CD14-positive monocyte (primary cell): ENCODE data around the gene SLC66A2. TPM values are rescaled to one million over a fixed set of nuclear protein-coding genes. Genes with fewer than 3 reads are reported as not detected.

ENCODE experiments used
- DNase-seq, 3 donors: peaks; one replicate each; pipeline ENCODE4 v3.0.0-alpha.2; 2011 to 2022
- H2AFZ ChIP-seq: 2 replicates; pipeline ENCODE4 v1.6.0; 2012; ENCODE audit warnings: mild to moderate bottlenecking, low read depth, low read length, inconsistent platforms; ENCODE audit not compliant: insufficient read depth, poor library complexity, severe bottlenecking
- H3K27ac ChIP-seq, 2 donors: 1 replicate in 1 of 2; 2 replicates in 1 of 2; pipeline ENCODE4 v1.5.1; 2012 to 2013; ENCODE audit warnings: low read length in 2 of 2, control low read depth in 1 of 2, inconsistent platforms in 1 of 2, low read depth in 1 of 2, mild to moderate bottlenecking in 1 of 2
- H3K27me3 ChIP-seq, 2 donors: one replicate each; pipeline versions ENCODE4 v1.6.0 to v1.6.1; 2011 to 2013; ENCODE audit warnings: low read length in 2 of 2; ENCODE audit not compliant: control insufficient read depth in 2 of 2, insufficient read depth in 2 of 2
- H3K36me3 ChIP-seq, 2 donors: replicated peaks in 1 of 2; 1 replicate in 1 of 2; 2 replicates in 1 of 2; pipeline versions ENCODE4 v1.5.1 to v1.6.1; 2012 to 2013; ENCODE audit warnings: low read length in 2 of 2, control low read depth in 1 of 2, inconsistent platforms in 1 of 2, mild to moderate bottlenecking in 1 of 2; ENCODE audit not compliant: insufficient read depth in 2 of 2, control insufficient read depth in 1 of 2
- H3K4me1 ChIP-seq, 2 donors: 1 replicate in 1 of 2; 2 replicates in 1 of 2; pipeline versions ENCODE4 v1.5.1 to v1.6.1; 2012 to 2013; ENCODE audit warnings: low read length in 2 of 2, control low read depth in 1 of 2, inconsistent platforms in 1 of 2, mild to moderate bottlenecking in 1 of 2, moderate library complexity in 1 of 2; ENCODE audit not compliant: insufficient read depth in 2 of 2, control insufficient read depth in 1 of 2
- H3K4me2 ChIP-seq: replicated peaks from 2 replicates; pipeline ENCODE3; 2012; ENCODE audit warnings: low read length, moderate library complexity, mild to moderate bottlenecking; ENCODE audit not compliant: poor library complexity, severe bottlenecking; ENCODE audit errors: extremely low read depth
- H3K4me3 ChIP-seq, 3 experiments: fragments of 200-600 bp in 1 of 3; sonication (generic) in 1 of 3; replicated peaks in 1 of 3; 1 replicate in 2 of 3; 2 replicates in 1 of 3; pipeline ENCODE4 v1.5.1; 2011 to 2013; ENCODE audit warnings: low read length in 3 of 3, mild to moderate bottlenecking in 3 of 3, control low read depth in 2 of 3, low read depth in 2 of 3, inconsistent platforms in 1 of 3, moderate library complexity in 1 of 3
- H3K79me2 ChIP-seq: 2 replicates; pipeline ENCODE4 v1.6.0; 2012; ENCODE audit warnings: mild to moderate bottlenecking, control low read depth, inconsistent platforms, low read length, moderate library complexity; ENCODE audit not compliant: insufficient read depth
- H3K9ac ChIP-seq: 2 replicates; pipeline ENCODE4 v1.6.0; 2017; ENCODE audit warnings: low read length, mild to moderate bottlenecking; ENCODE audit not compliant: insufficient read depth, poor library complexity, severe bottlenecking
- H3K9me3 ChIP-seq, 2 donors: replicated peaks in 1 of 2; 1 replicate in 1 of 2; 2 replicates in 1 of 2; pipeline versions ENCODE4 v1.5.1 to v1.6.1; 2012 to 2013; ENCODE audit warnings: low read length in 2 of 2, control low read depth in 1 of 2; ENCODE audit not compliant: control insufficient read depth in 1 of 2, insufficient read depth in 1 of 2
- H4K20me1 ChIP-seq: 2 replicates; pipeline ENCODE4 v1.6.0; 2012; ENCODE audit warnings: mild to moderate bottlenecking, low read length, control low read depth, moderate library complexity; ENCODE audit not compliant: insufficient read depth
- H3K27ac Mint-ChIP-seq, 7 donors: one replicate each; pipeline ENCODE4 v1.8.0; 2020; ENCODE audit warnings: mild to moderate bottlenecking in 7 of 7, mixed read lengths in 7 of 7, moderate library complexity in 6 of 7, inconsistent platforms in 2 of 7
- H3K27me3 Mint-ChIP-seq, 3 donors: one replicate each; pipeline ENCODE4 v1.8.0; 2021 to 2022; ENCODE audit warnings: low read depth in 3 of 3, mild to moderate bottlenecking in 3 of 3, mixed read lengths in 3 of 3, moderate library complexity in 3 of 3, inconsistent platforms in 1 of 3
- H3K36me3 Mint-ChIP-seq, 2 donors: one replicate each; pipeline ENCODE4 v1.8.0; 2020; ENCODE audit warnings: mixed read lengths in 2 of 2, inconsistent platforms in 1 of 2, mild to moderate bottlenecking in 1 of 2
- H3K4me1 Mint-ChIP-seq: one replicate; pipeline ENCODE4 v1.8.0; 2020; ENCODE audit warnings: mild to moderate bottlenecking, mixed read lengths
- H3K4me3 Mint-ChIP-seq, 2 donors: one replicate each; pipeline ENCODE4 v1.8.0; 2020; ENCODE audit warnings: mild to moderate bottlenecking in 2 of 2, mixed read lengths in 2 of 2, moderate library complexity in 1 of 2
- H3K9me3 Mint-ChIP-seq, 7 donors: one replicate each; pipeline ENCODE4 v1.8.0; 2020 to 2022; ENCODE audit warnings: mixed read lengths in 7 of 7, mild to moderate bottlenecking in 6 of 7, moderate library complexity in 6 of 7, inconsistent platforms in 2 of 7
- WGBS: methylation state at CpG from one replicate; pipeline ENCODE4 v1.1.5; 2013; ENCODE audit warnings: missing lambda C conversion rate; ENCODE audit not compliant: insufficient coverage; 5-methylcytosine and 5-hydroxymethylcytosine counted together
- intact Hi-C, 2 donors: fragments of 100-400 bp; cut with micrococcal nuclease; formaldehyde crosslinking; loops; one replicate each; pipeline versions ENCODE4 v1.15.0 to v1.15.1; 2023
- polyA plus RNA-seq, 3 donors: library from polyadenylated mRNA; depleted of rRNA in 1 of 3; unstranded in 2 of 3; stranded (reverse) in 1 of 3; fragments of 300-500 nt in 2 of 3; fragments of >200 nt in 1 of 3; fragmentation: Illumina TruSeq in 2 of 3; gene quantifications; 1 replicate in 2 of 3; 2 replicates in 1 of 3; pipeline ENCODE4 v1.2.3, GENCODE V29; 2012 to 2021
- TF ChIP-seq, protein P1 (sequence below): fragments of 200-600 bp; IDR thresholded peaks from one replicate; pipeline ENCODE4 v1.8.0; 2022; ENCODE audit warnings: antibody characterized with exemption, mild to moderate bottlenecking

The SLC66A2 gene
- polyA plus RNA-seq, 3 donors, result 26.8 to 42.6 (median 33.8) TPM

DNA sequence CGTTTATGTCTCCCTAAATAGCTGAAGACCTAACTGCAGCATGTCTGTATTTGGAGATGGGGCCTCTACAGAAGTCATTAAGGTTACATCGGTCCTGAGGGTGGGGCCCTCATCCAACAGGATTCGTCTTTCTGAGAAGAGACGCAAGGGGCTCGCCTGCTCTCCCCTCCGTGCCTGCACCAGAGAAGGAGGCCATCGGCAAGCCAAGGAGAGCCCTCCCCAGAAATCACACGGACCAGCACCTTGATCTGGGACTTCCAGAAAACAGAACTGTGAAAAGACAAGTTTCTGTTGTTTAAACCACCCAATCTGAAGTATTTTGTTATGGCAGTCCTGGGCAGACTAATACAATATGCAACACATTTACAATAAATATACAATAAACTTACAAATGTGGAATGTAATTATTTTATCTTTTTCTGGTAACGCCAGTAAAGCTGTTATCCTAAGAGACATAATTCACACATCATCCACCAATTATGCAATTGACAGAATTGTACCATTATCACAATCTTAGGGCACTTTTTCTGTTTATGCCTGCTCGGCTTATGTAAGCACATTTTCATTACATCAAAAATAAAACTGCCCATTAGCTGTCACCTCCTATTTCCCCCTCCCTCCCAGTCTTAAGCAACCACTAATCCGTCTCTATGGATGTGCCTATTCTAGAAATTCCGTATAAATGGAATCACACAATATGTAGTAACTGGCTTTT is 19.1 kb upstream of the SLC66A2 start:
- Histone ChIP-seq H3K4me3 (no peak overlapping the region), H3K36me3 (peaks cover 52 to 63% of the 10 kb centered on the region in 2 donors), H3K9me3 (no peaks in the 10 kb centered on the region), H4K20me1 (peaks cover 49% of the 10 kb centered on the region), H3K4me1 (peaks cover 2 to 3% of the 10 kb centered on the region in 2 donors), H3K4me2 (no peak overlapping the region), H3K9ac (no peak overlapping the region), H3K27ac (peak overlapping the region in 1 of 2 donors; percentile 12), H2AFZ (no peak overlapping the region), H3K27me3 (no peaks in the 10 kb centered on the region), H3K79me2 (peaks cover 28% of the 10 kb centered on the region)
- Mint-ChIP-seq H3K27me3 (no peaks in the 10 kb centered on the region), H3K9me3 (peaks cover 0 to 3% (median 0%) of the 10 kb centered on the region in 7 donors), H3K4me1 (peaks cover 1% of the 10 kb centered on the region), H3K4me3 (no peak overlapping the region), H3K36me3 (peaks cover 47 to 73% of the 10 kb centered on the region in 2 donors), H3K27ac (no peak overlapping the region)
- DNase-seq, result no peak
- TF ChIP-seq, protein P1, sequence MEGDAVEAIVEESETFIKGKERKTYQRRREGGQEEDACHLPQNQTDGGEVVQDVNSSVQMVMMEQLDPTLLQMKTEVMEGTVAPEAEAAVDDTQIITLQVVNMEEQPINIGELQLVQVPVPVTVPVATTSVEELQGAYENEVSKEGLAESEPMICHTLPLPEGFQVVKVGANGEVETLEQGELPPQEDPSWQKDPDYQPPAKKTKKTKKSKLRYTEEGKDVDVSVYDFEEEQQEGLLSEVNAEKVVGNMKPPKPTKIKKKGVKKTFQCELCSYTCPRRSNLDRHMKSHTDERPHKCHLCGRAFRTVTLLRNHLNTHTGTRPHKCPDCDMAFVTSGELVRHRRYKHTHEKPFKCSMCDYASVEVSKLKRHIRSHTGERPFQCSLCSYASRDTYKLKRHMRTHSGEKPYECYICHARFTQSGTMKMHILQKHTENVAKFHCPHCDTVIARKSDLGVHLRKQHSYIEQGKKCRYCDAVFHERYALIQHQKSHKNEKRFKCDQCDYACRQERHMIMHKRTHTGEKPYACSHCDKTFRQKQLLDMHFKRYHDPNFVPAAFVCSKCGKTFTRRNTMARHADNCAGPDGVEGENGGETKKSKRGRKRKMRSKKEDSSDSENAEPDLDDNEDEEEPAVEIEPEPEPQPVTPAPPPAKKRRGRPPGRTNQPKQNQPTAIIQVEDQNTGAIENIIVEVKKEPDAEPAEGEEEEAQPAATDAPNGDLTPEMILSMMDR, result no peak
- WGBS, result 93% methylated on average over 7 of the region's 12 CpGs
- intact Hi-C loops, result no loop called here

DNA sequence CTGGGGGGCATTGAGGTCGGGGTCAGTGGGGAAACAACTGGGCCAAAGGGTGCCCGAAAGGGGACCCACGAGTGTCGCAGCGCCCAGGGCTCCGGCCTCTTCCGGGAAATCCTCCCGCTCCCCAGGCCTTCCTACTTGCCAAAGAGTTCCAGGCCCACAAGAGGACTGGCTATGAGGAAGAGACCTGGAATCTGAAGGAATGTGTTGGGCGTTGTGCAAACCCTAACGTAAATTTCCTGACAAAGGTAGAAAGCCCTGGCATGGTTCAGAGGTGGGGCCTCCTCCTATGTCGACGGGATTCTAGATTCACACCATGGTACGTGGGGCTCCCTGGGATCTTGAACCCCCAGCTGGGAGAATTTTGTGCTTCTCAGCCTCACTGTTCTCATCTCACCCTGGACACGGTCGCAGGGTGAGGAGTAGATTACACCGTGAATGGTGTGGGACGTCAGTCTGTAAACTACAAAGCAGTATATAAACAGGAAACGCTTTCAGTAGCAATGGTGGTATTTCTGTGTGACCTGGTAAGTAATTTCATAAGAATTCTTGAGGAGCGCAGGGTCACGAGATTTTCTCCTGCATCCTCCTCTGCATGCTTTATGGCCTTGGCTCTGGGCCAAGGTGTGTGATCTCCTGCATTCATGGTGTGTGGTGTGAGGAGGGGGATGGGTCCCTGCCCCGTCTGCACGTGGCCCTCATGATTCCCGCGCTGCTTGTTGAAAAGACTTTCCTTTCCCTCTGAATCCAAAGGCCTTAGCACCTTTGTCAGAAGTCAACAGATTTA is 13.9 kb upstream of the SLC66A2 start:
- Mint-ChIP-seq H3K4me3 (peak overlapping the region; percentile 75 to 85), H3K27ac (peak overlapping the region in 5 of 7 donors; percentile 30 to 90 (median 86)), H3K4me1 (peaks cover 17% of the 10 kb centered on the region), H3K27me3 (peaks cover 6 to 24% (median 20%) of the 10 kb centered on the region in 3 donors), H3K36me3 (peaks cover under 1 to 22% of the 10 kb centered on the region in 2 donors), H3K9me3 (peaks cover 0 to 4% (median 0%) of the 10 kb centered on the region in 7 donors)
- Histone ChIP-seq H3K36me3 (peaks cover 5 to 11% of the 10 kb centered on the region in 2 donors), H2AFZ (peak overlapping the region; percentile 86), H4K20me1 (no peaks in the 10 kb centered on the region), H3K27ac (peak overlapping the region; percentile 6 to 75), H3K4me3 (peak overlapping the region; percentile 53 to 85 (median 72)), H3K4me1 (peaks cover 16 to 21% of the 10 kb centered on the region in 2 donors), H3K27me3 (no peaks in the 10 kb centered on the region), H3K79me2 (peaks cover 2% of the 10 kb centered on the region), H3K4me2 (peak overlapping the region; percentile 75), H3K9ac (peak overlapping the region; percentile 78), H3K9me3 (no peaks in the 10 kb centered on the region)
- WGBS, result 3% methylated on average over 10 of the region's 24 CpGs
- TF ChIP-seq, protein P1, result no peak
- peak; percentile 41 to 66 (median 60) for DNase-seq
- intact Hi-C loops, result no loop called here
